ENCODE data around the gene LRRC8D.
"Not testable (repeated sequence)": the region's sequence is repeated elsewhere in the genome, so short reads cannot be mapped to it uniquely, and the experiment has no call there.

Gene LRRC8D
- total RNA-seq, result 31.7 to 42.2 (median 33.7) reads per million in 4 donors

DNA sequence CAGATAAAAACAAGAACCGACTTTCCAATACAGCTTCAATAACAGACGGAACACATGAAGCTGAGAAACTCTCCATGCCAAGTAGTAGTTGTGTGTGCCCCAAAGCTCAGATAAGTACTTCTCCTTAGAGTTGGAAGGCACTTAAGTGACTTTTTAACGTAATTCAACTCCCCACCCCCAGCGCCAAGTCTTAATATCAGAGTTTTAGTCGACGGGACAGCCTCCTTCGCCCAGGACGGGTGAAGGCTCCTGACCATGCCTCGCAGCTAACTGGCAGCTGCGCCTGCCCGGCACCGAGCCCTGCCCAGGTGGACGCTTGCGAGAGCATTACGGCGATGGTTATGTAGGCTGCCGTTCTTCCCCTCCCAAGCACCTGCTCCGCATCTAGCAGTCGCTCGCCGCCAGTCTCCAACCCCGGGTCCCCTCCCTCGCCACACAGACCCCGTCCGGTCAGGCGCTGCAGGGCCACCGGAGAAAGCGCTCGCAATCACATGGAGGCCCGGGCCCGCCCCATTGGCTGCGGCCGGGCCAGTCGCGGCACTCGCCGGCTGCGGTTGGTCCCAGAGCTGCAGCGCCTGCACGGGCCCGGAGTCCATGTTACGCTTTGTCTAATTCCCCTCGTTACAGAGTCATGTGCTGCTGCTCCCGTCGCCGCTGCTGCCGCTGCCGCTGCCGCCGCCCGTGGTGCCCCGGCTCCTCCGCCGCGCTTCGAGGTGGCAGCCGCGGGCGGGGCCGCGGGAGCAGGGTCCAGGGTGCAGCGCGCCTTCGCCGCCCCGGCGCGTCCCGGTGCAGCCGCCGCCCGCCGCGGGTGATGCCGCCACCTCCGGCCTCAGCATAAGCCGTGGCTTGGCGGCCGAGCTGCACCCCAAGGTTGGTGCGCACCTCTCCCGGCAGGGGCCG is at the start of gene LRRC8D:
TSS of gene LRRC8D (plus strand) at position 611 of the 900 bp plus-strand sequence. CDS start 112,037 bp downstream, outside the sequence.
- peak; percentile 55 to 73 (median 59) for DNase-seq

GRCh38 chr1:89771991-89772560 is 48.8 kb upstream of the LRRC8D start:
- no peak for DNase-seq

- DNase-seq, result not testable (repeated sequence)
Observed at GRCh38 chr1:89776104-89776503, 44.7 kb upstream of the LRRC8D start.

DNA sequence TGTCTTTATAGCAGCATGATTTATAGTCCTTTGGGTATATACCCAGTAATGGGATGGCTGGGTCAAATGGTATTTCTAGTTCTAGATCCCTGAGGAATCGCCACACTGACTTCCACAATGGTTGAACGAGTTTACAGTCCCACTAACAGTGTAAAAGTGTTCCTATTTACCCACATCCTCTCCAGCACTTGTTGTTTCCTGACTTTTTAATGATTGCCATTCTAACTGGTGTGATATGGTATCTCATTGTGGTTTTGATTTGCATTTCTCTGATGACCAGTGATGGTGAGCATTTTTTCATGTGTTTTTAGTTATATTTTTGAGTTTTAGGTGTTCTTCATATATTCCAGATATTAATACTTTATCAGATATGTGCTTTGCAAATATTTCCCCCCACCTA is 43.6 kb upstream of the LRRC8D start:
- not testable (repeated sequence) for DNase-seq

DNA sequence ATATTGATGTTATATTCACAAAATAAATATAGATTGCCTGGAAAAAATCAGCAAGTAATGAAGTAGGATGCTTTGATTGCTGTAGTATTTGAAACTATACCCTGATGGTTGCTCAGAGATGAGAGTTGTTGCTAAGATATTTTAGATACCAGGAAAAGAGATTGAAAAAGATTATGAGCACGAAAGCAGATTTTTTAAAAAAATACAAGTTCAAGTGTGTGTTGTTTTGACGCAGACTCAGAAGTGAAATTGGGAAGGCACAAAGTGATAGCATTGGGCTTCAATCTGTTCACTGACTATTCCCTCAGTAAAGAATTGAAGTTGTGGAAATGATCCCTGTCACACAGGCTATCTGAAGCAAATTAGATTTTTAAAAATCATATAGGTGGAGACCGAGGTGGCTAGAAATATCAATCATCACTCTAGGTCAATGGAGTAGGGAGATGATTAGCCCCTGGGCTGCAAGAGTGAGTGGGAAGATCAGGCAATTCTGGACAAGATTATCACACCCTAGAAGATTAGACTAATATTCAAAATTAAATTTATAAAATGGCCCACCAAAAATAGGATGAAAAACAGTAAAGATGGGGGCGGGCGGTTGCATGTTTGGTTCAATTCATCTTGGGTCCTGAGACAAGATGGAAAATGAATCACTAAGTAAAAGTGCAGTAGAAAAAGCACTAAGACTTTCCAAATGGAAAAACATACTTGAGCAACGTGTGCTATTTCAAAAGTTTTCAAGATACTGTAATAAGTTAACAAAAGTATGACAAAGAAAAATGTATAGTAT is 41.5 kb upstream of the LRRC8D start:
- no peak for DNase-seq

- peak in 1 of 5 donors; percentile 44 for DNase-seq
Observed at GRCh38 chr1:89780721-89781120, 40.1 kb upstream of the LRRC8D start.

DNA sequence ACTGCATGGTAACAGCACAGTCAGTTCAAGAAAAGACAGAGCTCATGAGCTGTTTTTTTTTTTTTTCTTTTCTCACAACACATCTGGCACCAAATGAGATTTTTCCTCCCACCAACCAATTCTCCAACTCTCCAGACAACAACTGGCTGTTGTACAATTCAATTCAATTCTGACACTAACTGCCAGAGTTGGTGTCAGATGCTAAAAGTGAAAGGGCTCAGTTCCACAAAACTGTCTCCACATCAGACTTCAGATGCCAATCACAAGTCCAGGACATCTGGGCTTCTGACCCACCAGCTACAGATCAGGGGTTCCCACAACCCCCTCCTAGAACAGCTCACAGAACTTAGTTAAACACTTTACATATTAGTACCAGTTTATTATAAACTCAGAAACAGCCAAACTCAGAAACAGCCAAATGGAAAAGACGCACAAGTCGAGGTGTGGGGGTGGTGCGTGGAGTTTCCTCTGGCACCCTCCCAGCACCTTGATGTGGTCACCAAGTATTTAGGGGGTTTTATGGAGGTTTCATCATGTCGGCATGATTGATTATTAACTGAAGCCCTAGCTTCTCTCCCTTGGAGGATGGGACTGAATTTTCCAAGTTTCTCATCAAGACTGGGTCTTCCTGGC is 39.2 kb upstream of the LRRC8D start:
- DNase-seq, result peak in 3 of 5 donors; percentile 33 to 44 (median 37)

DNA sequence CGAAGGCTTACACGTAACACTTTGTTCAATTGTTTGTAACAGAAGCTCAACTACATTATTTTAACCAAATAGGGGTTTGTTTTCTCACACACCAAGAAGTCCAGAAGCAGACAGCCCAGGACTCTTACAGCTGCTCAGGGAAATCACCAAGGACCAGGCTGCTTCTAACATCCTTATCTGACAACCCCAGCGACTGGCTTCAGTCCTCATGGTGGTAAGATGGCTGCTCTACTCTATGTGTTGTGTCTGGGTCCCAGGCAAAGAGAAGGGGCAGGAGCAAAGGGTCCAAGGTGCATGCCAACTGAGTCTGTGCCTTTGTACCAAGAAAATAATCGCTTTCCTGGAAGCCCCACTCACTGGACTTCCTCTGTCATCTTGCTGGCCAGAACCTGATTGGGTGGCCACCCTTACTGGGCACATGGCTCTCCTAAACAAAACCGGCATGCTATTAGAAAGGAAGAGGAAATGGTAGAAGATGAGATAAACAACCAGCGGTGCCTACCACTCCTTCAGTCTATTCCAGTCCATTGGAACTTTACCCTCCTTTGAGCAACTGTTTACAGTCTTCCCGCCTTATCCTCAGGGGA is 34.1 kb upstream of the LRRC8D start:
- DNase-seq, result no peak

GRCh38 chr1:89790592-89790991 is 30.2 kb upstream of the LRRC8D start:
- no peak for DNase-seq

DNA sequence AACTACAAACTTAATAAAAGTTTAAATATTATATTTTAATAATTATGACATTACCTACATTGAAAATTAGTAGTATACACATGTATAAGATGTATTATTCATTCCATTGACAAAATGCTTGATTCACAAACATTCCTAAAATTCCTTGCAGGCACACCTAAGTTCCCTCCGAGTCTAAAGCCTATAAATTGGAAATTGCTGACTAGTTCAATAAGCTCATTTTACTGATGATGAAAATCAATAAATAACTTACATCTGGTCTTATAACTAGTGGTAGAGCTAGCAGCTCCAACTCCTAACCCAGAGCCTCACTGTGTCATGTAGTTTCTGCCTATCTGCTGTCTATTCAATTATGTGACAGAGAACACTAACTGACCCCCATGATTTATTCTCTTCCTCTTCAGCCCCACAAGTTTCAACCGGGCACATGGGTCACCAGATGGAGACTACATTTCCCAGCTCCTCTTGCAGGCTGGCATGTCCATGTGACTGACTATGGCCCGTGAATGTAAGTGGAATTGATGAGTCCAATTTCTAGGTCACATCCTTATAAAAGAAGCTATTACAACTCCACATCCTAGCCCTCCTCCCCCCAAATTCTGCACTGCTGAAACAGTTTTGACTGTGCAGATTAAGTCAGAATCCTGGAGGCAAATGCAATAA is 29.6 kb upstream of the LRRC8D start:
- DNase-seq, result no peak

- no peak for DNase-seq
Observed at GRCh38 chr1:89794406-89794805, 26.4 kb upstream of the LRRC8D start.

GRCh38 chr1:89795571-89795970 is 25.3 kb upstream of the LRRC8D start:
- not testable (repeated sequence) for DNase-seq

DNA sequence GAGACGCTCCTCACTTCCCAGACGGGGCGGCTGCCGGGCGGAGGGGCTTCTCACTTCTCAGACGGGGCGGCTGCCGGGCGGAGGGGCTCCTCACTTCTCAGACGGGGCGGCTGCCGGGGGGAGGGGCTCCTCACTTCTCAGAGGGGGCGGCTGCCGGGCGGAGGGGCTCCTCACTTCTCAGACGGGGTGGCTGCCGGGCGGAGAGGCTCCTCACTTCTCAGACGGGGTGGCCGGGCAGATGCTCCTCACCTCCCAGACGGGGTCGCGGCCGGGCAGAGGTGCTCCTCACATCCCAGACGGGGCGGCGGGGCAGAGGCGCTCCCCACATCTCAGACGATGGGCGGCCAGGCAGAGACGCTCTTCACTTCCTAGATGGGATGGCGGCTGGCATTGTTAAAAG is 23.0 kb upstream of the LRRC8D start:
- DNase-seq, result not testable (repeated sequence)

GRCh38 chr1:89799495-89799894 is 21.3 kb upstream of the LRRC8D start:
- no peak for DNase-seq

GRCh38 chr1:89800022-89800655 is 20.7 kb upstream of the LRRC8D start:
- no peak for DNase-seq

DNA sequence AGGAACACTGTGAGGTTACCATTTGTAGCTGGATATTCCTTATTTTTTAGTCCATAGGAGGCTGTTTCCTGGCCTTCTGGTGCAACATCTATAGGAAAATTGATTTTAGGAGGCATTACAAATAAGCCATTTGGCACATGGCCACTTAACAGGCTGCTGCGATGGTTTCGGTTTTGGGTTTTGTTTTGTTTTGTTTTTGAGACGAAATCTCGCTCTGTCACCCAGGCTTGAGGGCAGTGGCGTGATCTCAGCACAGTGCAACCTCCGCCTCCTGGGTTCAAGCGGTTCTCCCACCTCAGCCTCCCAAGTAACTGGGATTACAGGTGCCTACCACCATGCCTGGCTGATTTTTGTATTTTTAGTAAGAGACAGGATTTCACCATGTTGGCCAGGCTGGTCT is 20.1 kb upstream of the LRRC8D start:
- no peak for DNase-seq

GRCh38 chr1:89802051-89802450 is 18.8 kb upstream of the LRRC8D start:
- no peak for DNase-seq

- DNase-seq, result no peak
Observed at GRCh38 chr1:89802841-89803240, 18.0 kb upstream of the LRRC8D start.

DNA sequence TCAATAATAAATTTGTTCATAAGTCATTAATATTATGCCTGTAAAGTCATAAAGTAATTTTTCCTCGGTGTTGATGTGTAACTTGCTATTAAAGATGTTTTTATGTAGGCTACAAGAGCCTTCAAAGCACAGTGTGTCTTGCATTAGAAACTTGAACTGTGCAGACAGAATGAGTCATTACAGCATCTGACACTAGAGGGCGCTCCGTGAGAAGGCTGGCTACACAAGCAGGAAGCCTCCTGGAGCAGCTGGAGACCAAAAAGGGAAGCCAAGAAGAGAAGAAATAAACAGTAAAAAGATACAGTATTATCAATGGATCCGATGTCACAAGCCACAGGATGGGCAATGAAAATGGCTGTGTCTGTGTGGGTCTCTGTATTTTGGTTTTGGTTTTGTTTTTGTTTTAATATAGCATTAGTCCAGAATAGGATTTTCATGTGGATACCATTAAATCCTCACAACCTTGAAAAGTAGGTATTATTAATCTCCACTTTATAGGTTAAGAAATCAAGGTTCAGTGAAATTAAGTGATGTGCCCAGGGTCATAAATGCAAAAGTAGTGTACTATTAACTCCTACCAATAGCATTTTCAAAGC is 16.1 kb upstream of the LRRC8D start:
- DNase-seq, result peak; percentile 48 to 81 (median 75)

GRCh38 chr1:89806616-89807015 is 14.2 kb upstream of the LRRC8D start:
- DNase-seq, result no peak

- no peak for DNase-seq
Observed at GRCh38 chr1:89807503-89807902, 13.3 kb upstream of the LRRC8D start.
